Stimulated activated CD4-positive, alpha-beta T cell treated with anti-CD3 and anti-CD28 coated beads, Interleukin-2, amount 100 ng/mL, for 48 hours (primary cell): Measurements from ENCODE around the gene SF3A1.
A peak's percentile ranks its signal among the peaks of the same experiment; 100 is the strongest.
"Not testable (repeated sequence)": the region's sequence is repeated elsewhere in the genome, so short reads cannot be mapped to it uniquely, and the experiment has no call there.

Experiments used
- DNase-seq, 2 donors: peaks; one replicate each; pipeline ENCODE4 v3.0.0-alpha.2; 2020

Gene SF3A1, protein sequence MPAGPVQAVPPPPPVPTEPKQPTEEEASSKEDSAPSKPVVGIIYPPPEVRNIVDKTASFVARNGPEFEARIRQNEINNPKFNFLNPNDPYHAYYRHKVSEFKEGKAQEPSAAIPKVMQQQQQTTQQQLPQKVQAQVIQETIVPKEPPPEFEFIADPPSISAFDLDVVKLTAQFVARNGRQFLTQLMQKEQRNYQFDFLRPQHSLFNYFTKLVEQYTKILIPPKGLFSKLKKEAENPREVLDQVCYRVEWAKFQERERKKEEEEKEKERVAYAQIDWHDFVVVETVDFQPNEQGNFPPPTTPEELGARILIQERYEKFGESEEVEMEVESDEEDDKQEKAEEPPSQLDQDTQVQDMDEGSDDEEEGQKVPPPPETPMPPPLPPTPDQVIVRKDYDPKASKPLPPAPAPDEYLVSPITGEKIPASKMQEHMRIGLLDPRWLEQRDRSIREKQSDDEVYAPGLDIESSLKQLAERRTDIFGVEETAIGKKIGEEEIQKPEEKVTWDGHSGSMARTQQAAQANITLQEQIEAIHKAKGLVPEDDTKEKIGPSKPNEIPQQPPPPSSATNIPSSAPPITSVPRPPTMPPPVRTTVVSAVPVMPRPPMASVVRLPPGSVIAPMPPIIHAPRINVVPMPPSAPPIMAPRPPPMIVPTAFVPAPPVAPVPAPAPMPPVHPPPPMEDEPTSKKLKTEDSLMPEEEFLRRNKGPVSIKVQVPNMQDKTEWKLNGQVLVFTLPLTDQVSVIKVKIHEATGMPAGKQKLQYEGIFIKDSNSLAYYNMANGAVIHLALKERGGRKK

DNA sequence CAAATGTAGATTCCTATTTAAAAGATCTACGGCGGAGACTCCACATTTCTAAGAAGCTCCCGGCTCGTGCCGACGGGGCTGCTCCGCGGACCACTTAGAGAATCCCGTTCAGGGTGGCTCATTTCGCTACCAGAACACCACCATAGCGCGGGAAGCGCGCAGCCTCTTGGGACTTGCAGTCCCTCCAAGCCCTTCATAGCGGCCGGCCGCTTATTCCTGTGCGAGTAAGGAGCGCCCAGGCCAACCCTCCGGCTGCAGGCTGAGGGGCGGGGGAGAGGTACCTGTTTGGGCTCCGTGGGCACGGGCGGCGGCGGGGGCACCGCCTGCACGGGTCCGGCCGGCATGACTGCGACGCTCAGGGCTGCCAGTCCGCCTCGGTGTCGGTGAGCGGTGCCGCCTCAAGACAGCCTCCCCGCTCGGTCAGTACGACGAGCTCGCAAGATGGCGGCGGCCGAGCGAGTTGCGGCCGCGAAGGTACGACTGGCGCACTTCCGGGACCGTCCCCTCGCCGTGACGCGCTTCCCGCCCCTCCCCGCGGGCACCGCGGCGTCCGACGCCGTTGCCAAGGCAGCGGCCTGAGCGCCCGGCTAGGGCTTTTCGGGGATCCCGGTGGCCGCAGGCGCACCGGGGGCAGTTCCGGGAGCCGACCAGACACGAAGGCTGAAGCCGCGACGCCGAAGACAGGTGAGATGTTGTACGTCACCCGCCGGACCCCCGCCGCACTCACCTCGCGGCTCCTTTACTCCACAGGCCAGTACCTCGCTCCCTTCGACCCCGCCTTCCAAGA, at the start of gene SF3A1, which contains the start of gene CCDC157:
Gene SF3A1, minus strand, starts transcription at position 446 of the 787 bp plus-strand sequence. Its CDS starts 102 bp downstream, at position 344.
Gene CCDC157, plus strand, starts transcription at position 559 of the 787 bp plus-strand sequence. CDS start 8,994 bp downstream, outside the sequence.
- peak; percentile 82 to 83 for DNase-seq

DNA sequence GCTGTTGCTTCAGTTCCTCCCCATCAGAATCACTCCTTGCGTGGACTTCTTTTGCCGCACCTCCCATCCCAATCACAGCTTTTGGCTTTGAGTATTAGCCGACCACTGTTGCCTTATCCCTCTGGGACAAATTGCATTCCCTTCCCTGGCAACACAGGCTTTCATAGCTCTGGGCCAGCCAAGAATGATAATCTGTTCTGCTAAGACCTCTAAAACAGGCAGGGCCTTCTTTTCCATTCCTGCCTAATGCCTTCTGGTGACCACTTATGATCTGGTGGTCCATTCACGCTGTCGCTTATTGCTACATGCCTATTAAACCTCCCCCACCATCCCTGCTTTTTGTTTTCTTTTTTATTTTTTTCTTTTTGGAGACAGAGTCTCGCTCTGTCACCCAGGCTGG, 49.7 kb upstream of the SF3A1 start:
- no peak for DNase-seq

DNA sequence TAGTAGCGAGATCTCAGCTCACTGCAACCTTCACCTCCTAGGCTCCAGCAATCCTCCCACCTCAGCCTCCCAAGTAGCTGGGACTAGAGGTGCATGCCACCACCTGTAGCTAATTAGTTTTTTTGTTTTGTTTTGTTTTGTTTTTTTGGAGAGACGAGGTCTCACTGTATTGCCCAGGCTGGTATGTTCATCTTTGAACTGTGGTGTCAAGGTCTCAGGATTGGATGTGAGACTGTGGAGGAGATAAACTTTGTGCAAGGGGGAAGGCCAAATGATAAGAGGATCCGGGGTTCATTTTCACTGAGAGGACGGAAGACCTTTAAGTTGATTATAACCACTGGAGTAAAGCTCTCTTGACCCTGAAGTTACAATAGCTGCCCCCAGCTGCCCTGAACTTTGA, 49.0 kb upstream of the SF3A1 start:
- DNase-seq = no peak

DNA sequence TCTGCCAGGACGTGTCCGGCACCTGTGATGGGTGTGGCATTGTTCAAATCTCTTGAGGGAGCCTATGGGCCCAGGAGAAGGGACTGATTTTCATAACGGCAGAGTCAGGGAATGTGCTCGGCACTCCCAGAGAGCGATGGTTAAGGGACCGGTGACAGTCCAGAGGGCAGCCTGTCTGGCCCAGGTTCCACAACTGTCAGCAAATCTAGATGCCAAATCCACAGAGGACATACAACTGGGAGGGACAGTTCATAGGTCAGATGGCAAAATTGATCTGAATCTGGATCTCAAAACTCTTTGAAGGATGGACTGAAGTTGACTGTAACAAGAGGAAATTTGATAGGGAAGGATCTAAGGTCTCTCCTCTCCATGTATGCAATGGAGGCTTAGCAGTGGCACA, 47.6 kb upstream of the SF3A1 start:
- no peak for DNase-seq

DNA sequence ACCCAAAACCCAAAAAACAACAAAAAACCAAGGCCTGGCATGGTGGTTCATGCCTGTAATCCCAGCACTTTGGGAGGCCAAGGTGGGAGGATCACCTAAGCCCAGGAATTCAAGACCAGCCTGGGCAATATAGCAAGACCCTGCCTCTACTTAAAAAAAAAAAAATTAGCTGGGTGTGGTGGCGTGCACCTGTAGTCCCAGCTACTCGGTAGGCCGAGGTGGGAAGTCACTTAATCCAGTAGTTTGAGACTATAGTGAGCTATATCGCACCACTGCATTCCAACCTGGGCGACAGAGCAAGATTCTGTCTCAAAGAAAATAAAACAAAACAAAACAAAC, 46.0 kb upstream of the SF3A1 start:
- not testable (repeated sequence) for DNase-seq

DNA sequence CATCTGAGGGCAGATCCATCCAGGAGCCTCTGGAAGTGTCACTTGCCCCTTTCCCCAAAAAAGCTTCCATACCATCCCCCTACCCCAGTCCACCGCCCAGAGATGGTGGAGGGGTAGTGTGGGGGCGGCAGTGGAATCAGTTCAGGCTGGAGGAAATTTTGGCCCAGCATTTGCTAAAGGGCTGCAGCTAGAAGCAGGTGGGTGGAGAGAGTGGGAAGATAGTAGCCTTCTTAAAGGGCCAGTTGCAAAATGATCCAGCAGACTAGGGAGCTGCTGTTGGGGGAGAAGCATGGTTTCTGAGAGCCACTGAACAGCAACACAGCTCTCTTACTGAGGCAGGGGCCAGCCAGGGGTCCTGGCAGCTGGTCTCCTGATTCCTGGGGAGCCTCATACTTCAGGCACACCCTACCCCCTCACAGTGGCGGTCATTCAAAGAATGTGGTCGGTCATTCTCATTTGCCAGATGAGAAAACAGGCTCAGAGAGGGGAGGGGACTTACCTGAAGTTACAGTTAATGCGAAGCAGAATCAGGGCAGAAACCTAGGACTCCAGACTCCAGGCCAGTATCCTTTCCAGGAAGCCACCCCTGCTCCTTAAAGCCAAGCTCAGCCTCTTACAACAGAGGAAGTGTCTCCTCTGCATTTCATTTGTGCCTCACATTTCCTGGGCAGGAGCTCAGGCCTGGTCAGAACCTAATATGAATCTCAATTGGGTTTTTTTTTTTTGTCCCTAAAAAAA, 45.5 kb upstream of the SF3A1 start:
- DNase-seq = no peak

DNA sequence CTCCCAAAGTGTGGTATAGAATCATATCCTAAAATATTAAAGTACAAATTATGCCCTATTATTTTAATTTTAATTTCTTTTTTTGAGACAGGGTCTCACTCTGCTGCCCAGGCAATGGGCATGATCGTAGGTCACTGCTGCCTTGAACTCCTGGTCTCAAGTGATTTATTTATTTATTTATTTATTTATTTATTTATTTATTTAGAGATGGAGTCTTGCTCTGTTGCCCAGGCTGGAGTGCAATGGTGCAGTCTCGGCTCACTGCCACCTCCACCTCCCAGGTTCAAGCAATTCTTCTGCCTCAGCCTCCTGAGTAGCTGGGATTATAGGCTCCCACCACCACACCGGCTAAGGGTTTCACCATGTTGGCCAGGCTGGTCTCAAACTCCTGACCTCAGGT, 44.3 kb upstream of the SF3A1 start:
- not testable (repeated sequence) for DNase-seq

DNA sequence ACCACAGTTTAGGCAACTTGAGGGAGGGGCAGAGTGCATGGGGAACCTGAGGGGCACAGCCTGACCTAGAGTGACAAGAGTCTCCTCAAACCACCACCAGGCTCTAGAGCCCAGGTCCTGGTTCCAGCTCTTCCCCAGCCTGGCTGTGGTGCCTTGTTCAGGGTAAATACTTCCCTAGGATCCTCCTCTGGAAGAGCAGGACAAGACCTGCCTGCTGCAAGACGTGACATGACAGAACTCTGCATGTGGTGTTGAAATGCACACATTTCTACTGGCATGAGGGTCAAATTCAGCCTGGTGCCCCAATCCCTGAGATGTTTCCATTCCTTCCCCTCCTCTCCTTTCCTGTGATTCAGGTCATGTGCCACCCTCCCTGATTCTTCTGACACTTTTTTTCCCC, 43.5 kb upstream of the SF3A1 start:
- no peak for DNase-seq

DNA sequence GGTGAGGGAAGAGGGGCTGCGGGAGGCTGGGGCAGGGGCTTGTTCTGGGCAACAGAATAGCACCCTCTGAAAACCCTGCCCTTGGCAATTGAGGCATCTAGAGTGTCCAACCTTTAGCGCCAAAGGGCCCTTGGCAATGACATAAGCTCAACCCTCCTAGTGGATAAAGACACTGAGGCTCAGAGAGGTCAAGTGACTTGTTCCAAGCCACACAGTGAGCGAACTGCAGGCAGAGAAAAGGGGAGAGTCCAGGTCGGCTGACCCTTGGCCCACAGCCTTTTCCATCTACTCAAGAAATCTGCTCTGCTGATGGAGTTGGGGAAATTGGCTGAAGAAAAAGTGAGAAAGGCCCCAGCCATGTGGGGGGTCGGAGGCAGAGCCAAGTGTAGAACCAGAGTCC, 43.0 kb upstream of the SF3A1 start:
- DNase-seq = no peak

DNA sequence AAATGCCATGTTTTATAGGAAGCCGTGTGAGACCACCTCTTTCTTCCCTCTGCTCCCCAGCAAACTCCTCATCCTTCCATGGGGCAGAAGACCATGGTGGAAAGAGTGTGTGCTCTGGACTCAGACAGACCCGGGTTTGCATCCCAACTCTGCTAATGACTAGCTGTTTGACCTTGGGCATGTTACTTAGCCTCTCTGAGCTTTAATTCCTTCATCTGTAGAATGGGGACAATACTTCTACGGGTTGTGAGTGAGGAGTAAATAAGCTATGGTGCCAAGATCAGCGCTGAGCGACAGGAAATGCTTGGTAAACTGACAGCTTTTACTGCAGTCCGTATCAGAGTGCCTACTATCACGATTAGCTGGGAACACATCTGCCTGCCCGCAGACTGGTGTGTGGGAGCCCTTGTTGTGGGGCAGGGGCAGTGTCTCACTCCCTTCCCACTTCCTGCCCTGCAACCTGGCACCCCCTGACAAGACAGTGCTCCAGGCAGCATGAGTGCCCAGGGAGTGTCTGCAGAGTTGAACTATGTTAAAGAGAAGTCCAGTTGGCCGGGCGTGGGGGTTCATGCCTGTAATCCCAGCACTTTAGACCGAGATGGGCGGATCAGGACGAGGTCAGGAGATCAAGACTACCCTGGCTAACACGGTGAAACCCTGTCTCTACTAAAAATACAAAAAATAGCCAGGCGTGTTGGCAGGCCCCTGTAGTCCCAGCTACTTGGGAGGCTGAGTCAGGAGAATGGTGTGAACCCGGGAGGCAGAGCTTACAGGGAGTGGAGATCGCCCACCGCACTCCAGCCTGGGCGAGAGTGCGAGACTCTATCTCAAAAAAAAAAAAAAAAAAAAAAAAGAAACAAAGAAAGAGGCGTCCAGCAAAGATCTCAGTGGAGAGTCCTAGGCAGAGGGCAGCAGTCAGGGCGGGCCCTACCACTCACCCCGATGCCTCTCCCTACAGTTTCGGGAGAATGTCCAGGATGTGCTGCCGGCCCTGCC, 42.3 kb upstream of the SF3A1 start:
- DNase-seq = no peak

DNA sequence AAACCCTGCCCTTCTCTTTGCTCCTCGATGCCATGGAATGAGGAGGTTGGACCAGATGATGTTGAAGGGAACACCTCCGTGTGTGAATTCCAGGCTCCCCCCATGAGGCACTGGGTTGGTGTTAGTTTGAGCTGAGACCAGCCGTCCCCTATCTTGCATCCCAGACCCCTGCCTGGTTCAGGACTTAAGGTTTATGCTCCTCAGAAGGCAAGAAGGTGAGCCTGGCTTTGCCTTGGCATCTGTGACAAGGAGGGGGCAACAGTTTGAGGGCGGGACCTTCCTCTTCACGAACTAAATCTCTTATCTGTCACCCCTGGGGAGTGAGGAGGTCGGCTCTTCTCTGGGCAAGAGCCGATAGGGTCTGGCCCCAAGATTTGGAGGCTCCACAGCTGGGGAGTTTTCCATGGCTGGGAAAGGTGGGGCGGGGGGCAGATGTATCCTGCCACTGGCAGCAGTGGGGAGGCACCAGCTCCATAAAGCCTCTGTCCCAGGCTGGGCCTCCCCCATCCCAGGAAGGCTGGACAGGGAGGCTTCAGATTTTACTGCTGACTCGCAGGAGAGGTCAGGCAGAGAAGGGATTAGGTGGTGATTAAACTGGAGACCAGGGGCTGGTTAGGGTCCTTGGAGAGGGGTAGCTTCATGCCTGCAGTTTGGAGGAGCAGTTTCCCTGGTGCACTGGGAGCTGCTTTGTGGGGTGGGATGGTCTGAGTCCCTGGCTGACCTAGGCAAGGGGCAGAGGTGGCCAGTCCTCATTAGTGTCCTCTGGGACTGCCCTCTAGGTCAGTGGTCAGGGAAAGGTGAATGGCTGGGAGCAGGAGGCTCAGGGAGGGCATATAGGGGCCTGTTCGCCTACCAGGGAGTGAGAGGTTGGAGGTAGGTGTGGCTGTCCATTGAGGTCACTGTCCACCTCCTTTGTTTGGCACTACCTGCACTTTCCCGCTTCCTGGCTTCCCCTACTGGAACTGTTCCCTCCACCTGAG, 41.3 kb upstream of the SF3A1 start:
- no peak for DNase-seq

DNA sequence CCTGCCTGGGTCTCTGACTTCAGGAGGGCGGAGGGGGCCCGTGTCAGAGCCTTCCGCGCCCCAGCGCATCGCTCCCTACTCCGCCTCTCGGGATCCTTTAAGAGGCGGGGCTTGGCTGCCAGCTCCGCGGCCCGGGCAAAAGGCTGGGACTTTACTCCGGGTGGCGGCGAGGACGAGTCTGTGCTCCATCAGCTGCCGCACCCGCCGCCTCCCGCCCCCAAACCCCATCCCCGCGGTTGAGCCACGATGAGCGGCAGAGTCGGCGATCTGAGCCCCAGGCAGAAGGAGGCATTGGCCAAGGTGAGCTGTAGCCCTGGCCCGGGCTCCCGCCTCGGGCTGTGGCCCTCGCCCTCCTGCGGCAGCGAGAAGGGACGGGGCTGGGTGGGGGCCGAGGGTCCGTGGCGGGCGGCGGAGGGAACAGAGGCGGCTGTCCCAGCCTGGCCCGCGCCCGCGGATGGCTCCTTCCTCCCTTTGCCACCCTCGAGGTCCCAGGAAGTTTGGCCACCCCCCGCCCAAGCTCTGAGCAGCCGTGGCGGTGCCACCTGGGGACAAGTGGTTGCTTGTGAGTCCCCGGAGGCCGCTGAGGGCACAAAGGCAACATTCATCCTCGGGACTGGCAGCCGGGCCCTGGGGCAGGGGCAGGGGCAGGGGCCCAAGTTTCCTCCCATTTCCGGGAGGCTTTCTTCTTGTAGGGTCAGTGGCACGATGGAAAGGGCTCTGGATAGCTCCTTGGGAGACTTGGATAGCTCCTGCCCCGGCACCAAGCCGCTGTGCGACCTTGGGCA, 40.4 kb upstream of the SF3A1 start, which contains the start of gene SEC14L2:
Gene SEC14L2, plus strand, starts transcription at position 148 of the 785 bp plus-strand sequence. Its CDS starts 99 bp downstream, at position 247.
- peak; percentile 60 to 63 for DNase-seq

DNA sequence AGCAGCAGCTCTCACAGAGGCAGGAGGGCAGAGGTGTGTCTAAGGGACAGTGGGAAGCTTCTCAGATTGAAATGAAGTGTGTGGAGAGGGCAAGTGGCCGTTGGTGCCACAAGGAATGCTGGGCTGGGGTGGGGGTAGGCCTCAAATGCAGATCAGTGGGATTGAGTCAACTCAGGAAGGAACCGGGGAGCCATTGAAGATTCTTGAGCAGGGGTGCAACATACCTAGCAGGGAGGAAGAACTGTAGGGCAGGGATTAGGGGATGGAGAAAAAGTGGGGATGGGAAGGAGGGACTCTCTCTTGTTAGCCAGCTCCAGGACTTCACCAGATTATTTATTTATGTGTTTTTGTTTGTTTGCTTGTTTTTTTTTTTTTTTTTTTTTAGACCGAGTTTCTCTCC, 37.2 kb upstream of the SF3A1 start:
- DNase-seq = no peak

DNA sequence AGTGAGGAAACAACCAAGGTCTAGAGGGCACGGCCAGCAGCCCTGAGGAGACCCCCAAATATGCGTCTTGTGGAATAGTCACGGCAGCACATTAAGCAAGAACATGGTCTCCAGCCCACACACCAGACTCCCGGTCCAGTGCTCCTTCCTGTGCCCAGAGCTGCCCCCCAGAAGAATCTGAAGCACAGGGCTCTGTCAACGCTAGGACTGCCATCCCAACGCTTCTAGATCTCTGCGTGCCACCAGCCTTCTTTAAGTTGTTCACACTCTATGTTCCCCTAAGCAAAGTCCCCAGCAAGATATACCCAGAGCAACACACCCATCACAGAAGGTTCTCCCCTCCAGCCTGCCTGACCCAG, 36.6 kb upstream of the SF3A1 start:
- no peak for DNase-seq

DNA sequence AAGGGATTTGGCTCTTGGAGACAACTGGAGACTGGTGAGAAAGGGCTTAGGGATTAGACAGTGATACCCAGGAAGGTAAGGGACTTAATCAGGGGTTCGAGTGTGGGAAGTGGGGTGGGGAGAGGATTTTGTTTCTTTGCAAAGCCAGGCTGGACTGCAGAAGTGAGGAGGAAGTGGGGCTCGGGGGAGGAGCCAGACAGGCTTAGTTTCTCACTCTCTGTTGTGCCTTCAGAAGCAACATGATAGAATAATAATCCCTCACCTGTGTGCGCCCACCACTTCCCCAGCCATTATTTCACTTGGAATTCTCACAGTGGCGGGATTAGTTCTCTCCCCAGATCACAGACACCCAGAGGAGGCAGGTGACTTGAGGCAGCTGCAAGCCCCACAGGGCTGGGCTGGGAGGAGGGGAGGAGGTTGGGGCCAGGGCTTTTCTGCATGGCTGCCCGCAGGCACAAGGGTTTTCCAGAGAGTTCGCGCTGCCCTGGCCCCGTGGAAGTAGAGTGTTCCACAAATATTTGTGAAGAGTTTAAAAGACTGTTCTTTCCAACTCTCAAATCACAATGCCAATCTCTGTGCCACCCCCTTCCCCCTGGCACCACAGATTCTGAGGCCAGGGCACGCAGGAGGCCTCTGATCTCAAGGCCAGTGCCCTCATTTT, 36.1 kb upstream of the SF3A1 start:
- DNase-seq = no peak

DNA sequence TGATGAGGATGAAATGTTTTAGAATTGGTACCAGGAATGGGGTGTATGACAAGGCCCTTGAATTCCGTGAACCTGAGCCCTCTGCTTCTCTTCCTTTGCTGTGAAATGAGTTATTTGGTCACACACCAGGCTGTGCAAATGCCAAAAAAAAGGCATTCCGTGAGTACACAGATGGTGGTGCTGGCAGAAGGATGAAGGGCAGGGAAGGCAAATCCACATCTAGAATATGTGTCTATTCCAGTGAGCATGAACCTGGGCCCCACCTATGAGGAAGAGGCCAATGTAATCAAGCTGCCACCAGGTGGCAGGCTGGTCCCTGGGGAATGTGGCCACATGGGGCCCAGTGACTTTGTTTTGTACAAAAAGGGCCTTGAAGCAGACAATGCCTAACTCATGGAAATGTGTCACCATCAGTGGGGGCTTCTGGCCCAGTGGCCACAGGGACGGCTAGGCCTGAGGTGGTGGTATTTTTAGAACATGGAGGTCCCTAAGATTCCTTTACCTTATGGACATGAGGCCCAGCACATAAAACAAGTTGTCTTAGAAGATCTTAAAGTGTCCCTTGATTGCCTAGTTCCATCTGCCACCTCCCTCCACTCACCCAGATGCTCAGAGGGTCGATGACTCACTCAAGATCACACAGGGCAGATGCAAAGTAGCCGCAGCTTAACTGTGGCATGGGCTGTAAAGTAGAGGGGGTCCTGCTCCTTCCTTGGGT, 34.4 kb upstream of the SF3A1 start:
- DNase-seq = peak; percentile 71 to 72

DNA sequence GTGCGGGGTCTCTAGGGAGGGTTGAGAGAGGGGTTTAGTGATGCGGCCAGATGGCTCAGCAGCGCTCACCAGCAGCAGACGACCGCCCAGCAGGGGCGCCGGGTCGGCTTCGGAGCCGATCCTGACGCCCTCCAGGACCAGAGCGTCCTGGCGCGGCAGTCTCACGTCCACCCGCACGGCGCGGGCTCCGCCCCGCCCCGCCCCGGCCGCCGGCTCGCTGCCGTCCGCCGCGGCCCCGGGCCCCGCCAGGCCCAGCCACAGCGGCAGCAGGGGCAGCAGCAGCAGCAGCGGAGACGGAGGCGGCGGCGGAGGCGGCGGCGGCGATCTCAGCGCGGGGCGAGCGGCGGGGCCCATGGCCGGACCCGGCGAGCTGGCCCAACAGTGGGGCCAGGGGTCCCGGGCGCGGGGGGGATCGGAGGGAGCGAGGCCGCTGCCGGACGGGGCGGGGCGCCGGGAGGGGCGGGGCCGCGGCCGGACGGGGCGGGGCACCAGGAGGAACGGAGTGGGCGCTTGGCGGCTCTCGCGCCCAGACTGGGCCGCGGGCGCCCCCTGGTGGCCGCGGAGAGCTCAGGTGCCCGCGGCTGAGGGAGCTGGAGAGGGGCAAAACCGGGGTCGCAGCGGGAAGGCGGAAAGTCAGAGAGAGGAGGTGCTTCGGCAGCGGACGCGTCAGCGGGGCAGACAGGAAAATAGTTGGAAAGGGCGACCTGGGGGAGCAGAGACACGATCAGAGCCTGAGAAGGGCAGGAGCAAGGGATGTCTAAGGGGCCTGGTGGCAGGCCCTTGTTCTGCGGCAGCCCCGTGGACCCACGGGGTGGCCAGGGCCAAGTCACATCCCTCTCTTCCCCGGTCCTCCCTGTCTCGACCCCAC, 30.5 kb upstream of the SF3A1 start, which contains the start of gene RNF215:
Gene RNF215, minus strand, starts transcription at position 452 of the 868 bp plus-strand sequence. Its CDS starts 98 bp downstream, at position 354.
- DNase-seq = peak; percentile 72 to 84
